HCT116 (cell line): ENCODE measurements around the gene GPR6. TPM values are rescaled to one million over a fixed set of nuclear protein-coding genes. Genes with fewer than 3 reads are reported as not detected.

Experiments used
- ATAC-seq: fragments of 200-7000 bp; cut with Tn5 transposase; 2 replicates; pipeline ENCODE4 v1.9.1; 2020; ENCODE audit warnings: mild to moderate bottlenecking, moderate library complexity
- BruUV-seq: library from RNA; stranded (reverse); fragments of 400-500 nt; replicated peaks from 2 replicates; lab custom pipeline; 2021; lab: Mats Ljungman, UMichigan
- CTCF ChIA-PET: fragments of 300-600 bp; sonication (Branson Sonifier 250); formaldehyde crosslinking; loops from one replicate; lab custom pipeline; 2021; ENCODE audit warnings: antibody characterized with exemption; lab: Charles Lee
- POLR2A ChIA-PET: fragments of 300-600, 350-600 bp; sonication (Branson Sonifier 250); formaldehyde crosslinking; loops from one replicate; lab custom pipeline; 2021; ENCODE audit warnings: antibody characterized with exemption; lab: Charles Lee
- RAD21 ChIA-PET, 2 experiments: fragments of 300-600 bp; sonication (Branson Sonifier 250); formaldehyde crosslinking; loops; one replicate each; lab custom pipeline; 2023; ENCODE audit warnings: low total read pairs in 2 of 2; ENCODE audit not compliant: uncharacterized antibody in 2 of 2, unreplicated experiment in 2 of 2, low non-redundant PET in 1 of 2; lab: Charles Lee
- DNase-seq: peaks from one replicate; pipeline ENCODE4 v3.0.0-alpha.2; 2010; ENCODE audit warnings: low read depth, low spot score
- H2AFZ ChIP-seq: fragments of 200-600 bp; shearing (Covaris generic), sonication (generic); 2 replicates; pipeline ENCODE4 v1.6.1; 2017; ENCODE audit warnings: low read depth, mixed run types, mixed read lengths, antibody characterized with exemption, low read length; ENCODE audit not compliant: poor library complexity, severe bottlenecking
- H3K27ac ChIP-seq: 2 replicates; pipeline ENCODE4 v1.5.1; 2012; ENCODE audit warnings: low read depth, low read length
- H3K27me3 ChIP-seq: fragments of 200-600 bp; sonication (generic); 2 replicates; pipeline ENCODE4 v1.6.1; 2016; ENCODE audit warnings: mixed run types, low read length, mixed read lengths; ENCODE audit not compliant: insufficient read depth
- H3K36me3 ChIP-seq, 2 experiments: fragments of 200-500 bp in 1 of 2; fragments of 200-600 bp in 1 of 2; sonication (Bioruptor generic) in 1 of 2; sonication (generic) in 1 of 2; 2 replicates each; pipeline versions ENCODE4 v1.5.1 to v1.6.1; 2014 to 2016; ENCODE audit warnings: low read length in 2 of 2, inconsistent platforms in 1 of 2, mixed read lengths in 1 of 2, mixed run types in 1 of 2; ENCODE audit not compliant: insufficient read depth in 2 of 2, control insufficient read depth in 1 of 2
- H3K4me1 ChIP-seq, 2 experiments: fragments of 200-600 bp in 1 of 2; sonication (generic) in 1 of 2; 2 replicates each; pipeline versions ENCODE4 v1.5.1 to v1.6.1; 2012 to 2017; ENCODE audit warnings: low read length in 2 of 2, inconsistent platforms in 1 of 2, mild to moderate bottlenecking in 1 of 2, mixed read lengths in 1 of 2, mixed run types in 1 of 2, moderate library complexity in 1 of 2; ENCODE audit not compliant: insufficient read depth in 2 of 2, control insufficient read depth in 1 of 2
- H3K4me2 ChIP-seq: fragments of 200-600 bp; sonication (generic); 2 replicates; pipeline ENCODE4 v1.6.1; 2017; ENCODE audit warnings: mixed run types, low read length, mixed read lengths
- H3K4me3 ChIP-seq, 2 experiments: fragments of 200-600 bp in 1 of 2; sonication (generic) in 1 of 2; replicated peaks in 1 of 2; 2 replicates each; pipeline ENCODE4 v1.5.1; 2011 to 2016; ENCODE audit warnings: low read length in 2 of 2, control low read depth in 1 of 2, low read depth in 1 of 2, mild to moderate bottlenecking in 1 of 2, mixed read lengths in 1 of 2, mixed run types in 1 of 2
- H3K79me2 ChIP-seq: fragments of 200-600 bp; sonication (generic); 2 replicates; pipeline ENCODE4 v1.6.1; 2017; ENCODE audit warnings: mild to moderate bottlenecking, mixed run types, low read length, moderate library complexity, mixed read lengths; ENCODE audit not compliant: insufficient read depth
- H3K9ac ChIP-seq: fragments of 200-600 bp; sonication (generic); 2 replicates; pipeline ENCODE4 v1.6.1; 2016; ENCODE audit warnings: low read length, mixed read lengths
- H3K9me2 ChIP-seq: fragments of 200-600 bp; sonication (generic), shearing (Covaris generic); 2 replicates; pipeline ENCODE4 v1.6.1; 2017; ENCODE audit warnings: mixed run types, mild to moderate bottlenecking, moderate library complexity; ENCODE audit not compliant: insufficient read depth
- H3K9me3 ChIP-seq, 2 experiments: fragments of 200-500 bp in 1 of 2; fragments of 200-600 bp in 1 of 2; sonication (Bioruptor generic) in 1 of 2; sonication (generic) in 1 of 2; 2 replicates each; pipeline ENCODE4 v1.6.1; 2014 to 2017; ENCODE audit warnings: low read length in 2 of 2, mixed read lengths in 2 of 2, inconsistent platforms in 1 of 2, low read depth in 1 of 2, mild to moderate bottlenecking in 1 of 2, mixed run types in 1 of 2, moderate library complexity in 1 of 2; ENCODE audit not compliant: control insufficient read depth in 1 of 2, insufficient read depth in 1 of 2
- H4K20me1 ChIP-seq: fragments of 200-600 bp; sonication (generic), shearing (Covaris generic); 2 replicates; pipeline ENCODE4 v1.6.1; 2017; ENCODE audit warnings: mixed run types, mild to moderate bottlenecking, moderate library complexity; ENCODE audit not compliant: insufficient read depth
- ATF3 ChIP-seq: IDR thresholded peaks from 2 replicates; pipeline ENCODE4 v1.6.1; 2012
- EZH2phosphoT487 ChIP-seq: fragments of 200-600 bp; IDR thresholded peaks from 2 replicates; pipeline ENCODE4 v1.6.1; 2018; ENCODE audit warnings: antibody characterized with exemption, borderline replicate concordance
- FOSL1 ChIP-seq: IDR thresholded peaks from 2 replicates; pipeline ENCODE4 v1.6.1; 2012; ENCODE audit warnings: low read depth
- JUND ChIP-seq: IDR thresholded peaks from 2 replicates; pipeline ENCODE4 v1.6.1; 2012
- POLR2AphosphoS5 ChIP-seq: IDR thresholded peaks from 2 replicates; pipeline ENCODE4 v1.6.1; 2011; ENCODE audit warnings: mild to moderate bottlenecking, low read depth, low read length, moderate library complexity
- REST ChIP-seq: IDR thresholded peaks from 2 replicates; pipeline ENCODE4 v1.6.1; 2012; ENCODE audit warnings: low read depth
- SIN3A ChIP-seq: IDR thresholded peaks from 2 replicates; pipeline ENCODE4 v1.6.1; 2012; ENCODE audit warnings: low read depth
- SP1 ChIP-seq: IDR thresholded peaks from 2 replicates; pipeline ENCODE4 v1.6.1; 2012; ENCODE audit warnings: low read depth
- SRF ChIP-seq: IDR thresholded peaks from 2 replicates; pipeline ENCODE4 v1.6.1; 2012; ENCODE audit warnings: low read depth
- YY1 ChIP-seq: IDR thresholded peaks from 2 replicates; pipeline ENCODE4 v1.6.1; 2011; ENCODE audit warnings: low read length, low read depth, moderate library complexity, mild to moderate bottlenecking; ENCODE audit not compliant: insufficient replicate concordance; ENCODE audit errors: extremely low read depth
- ZFX ChIP-seq: fragments of 450-650 bp; IDR thresholded peaks from 2 replicates; pipeline ENCODE4 v1.6.1; 2017
- ZNF274 ChIP-seq: fragments of 200-500 bp; sonication (Bioruptor generic); IDR thresholded peaks from 2 replicates; pipeline ENCODE4 v1.6.1; 2014; ENCODE audit warnings: mild to moderate bottlenecking, low read depth, low read length, inconsistent platforms
- intact Hi-C: fragments of 100-400 bp; cut with micrococcal nuclease; formaldehyde crosslinking; loops from 2 replicates; pipeline ENCODE4 v1.10.0; 2022
- total RNA-seq: library from RNA; stranded (reverse); gene quantifications from one replicate; pipeline ENCODE4 v1.2.1, GENCODE V29; 2021; ENCODE audit not compliant: unreplicated experiment

The GPR6 gene
- total RNA-seq, 1 experiment from 2014 or later, result not detected

DNA sequence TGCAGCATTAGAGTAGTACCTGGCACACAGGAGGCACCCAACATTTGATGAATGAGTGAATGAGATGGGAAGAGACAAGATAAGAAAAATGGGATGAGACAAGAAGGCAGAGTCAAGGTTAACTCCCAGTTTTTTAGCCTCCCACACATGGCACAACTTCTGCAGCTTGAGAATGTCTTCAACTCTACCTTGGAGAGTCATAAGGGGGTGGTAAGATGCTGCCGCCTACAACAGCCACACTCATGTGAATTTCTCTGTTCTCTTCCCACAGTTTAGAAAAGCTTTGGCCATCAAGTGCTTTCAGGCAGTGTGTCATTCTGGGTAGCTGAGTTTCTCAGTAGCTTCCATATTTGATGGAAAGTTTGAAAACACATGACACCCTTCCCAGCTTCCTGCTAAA is 19.5 kb upstream of the GPR6 start:
- CTCF ChIA-PET, result no interaction called here
- H3K27me3 ChIP-seq, result no peaks in the 10 kb centered on the region
- intact Hi-C loops, result no loop called here
- TF ChIP-seq ZFX, result no peak
- TF ChIP-seq SP1, result no peak
- TF ChIP-seq YY1, result no peak
- TF ChIP-seq EZH2phosphoT487, result no peak
- no peak for TF ChIP-seq REST
- TF ChIP-seq POLR2AphosphoS5, result no peak
- TF ChIP-seq SIN3A, result no peak
- TF ChIP-seq FOSL1, result no peak
- TF ChIP-seq JUND, result no peak
- no peak for TF ChIP-seq ZNF274
- no peak for TF ChIP-seq SRF
- no peak for TF ChIP-seq ATF3
- POLR2A ChIA-PET, result no interaction called here
- H3K79me2 ChIP-seq, result no peaks in the 10 kb centered on the region
- ATAC-seq (no peak), DNase-seq (no peak)
- BruUV-seq, result no TSS peak
- no peaks in the 10 kb centered on the region for H3K9me2 ChIP-seq
- no peak overlapping the region for H3K4me3 ChIP-seq
- peaks cover 23 to 32% of the 10 kb centered on the region in 2 experiments for H3K4me1 ChIP-seq
- H3K27ac ChIP-seq, result no peak overlapping the region
- H2AFZ ChIP-seq, result no peak overlapping the region
- RAD21 ChIA-PET, result no interaction called here
- no peak overlapping the region for H3K9ac ChIP-seq
- H3K4me2 ChIP-seq, result no peak overlapping the region
- H3K36me3 ChIP-seq, result no peaks in the 10 kb centered on the region
- no peaks in the 10 kb centered on the region for H4K20me1 ChIP-seq
- H3K9me3 ChIP-seq, result no peaks in the 10 kb centered on the region
